Measurements from ENCODE around the gene CAST. TPM values are rescaled to one million over a fixed set of nuclear protein-coding genes. Genes with fewer than 3 reads are reported as not detected.

CAST gene
- total and polyA plus RNA-seq, 2 donors (not counting 3 experiments of a cell fraction or from before 2014, with no cell fraction given), result 33.7 to 194 TPM

DNA sequence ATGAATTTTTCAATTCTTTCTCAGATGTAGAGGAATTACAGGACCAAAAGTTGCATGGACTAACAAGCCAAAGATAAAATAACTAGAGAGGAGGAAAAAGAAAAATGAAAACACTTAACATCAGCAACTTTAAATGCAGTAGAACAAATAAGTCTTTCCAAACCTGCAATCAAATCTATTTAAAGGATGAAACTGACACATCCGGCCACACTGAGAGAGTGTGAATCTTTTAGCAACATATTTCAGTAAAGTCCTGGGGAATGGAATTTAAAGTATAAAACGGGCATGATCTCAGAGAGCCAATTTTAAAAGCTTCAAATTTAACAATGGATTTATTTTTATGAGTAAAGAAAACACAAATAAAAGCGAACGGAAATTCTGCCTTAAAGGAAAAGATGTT, 17.1 kb downstream of the CAST start:
- ChIA-PET CTCF (interaction anchor here (1.2 to 1.4 kb wide), 2 partner anchors 42 to 65 kb away, joined by 3 read pairs; no protein-coding TSS in a partner anchor), POLR2A (no interaction called here)
- no peak overlapping the region for H2AFZ ChIP-seq (ENCODE audit: low read depth, low read length)
- peaks cover 0 to 6% of the 10 kb centered on the region in 2 experiments for H3K36me3 ChIP-seq (ENCODE audit: control insufficient read depth in 2 of 2, extremely low read depth in 1 of 2, insufficient read depth in 2 of 2, low read length in 2 of 2)
- no peak overlapping the region for H3K4me3 ChIP-seq (replicated peaks in 1 of 3; ENCODE audit: insufficient read depth in 1 of 3, low read depth in 1 of 3, low read length in 3 of 3)
- BruUV-seq (replicated peaks), result no TSS peak
- no peak for TF ChIP-seq MYC (IDR thresholded peaks at IDR 0.05; ENCODE audit: low read depth, low read length)
- TF ChIP-seq POLR2A (IDR thresholded peaks at IDR 0.05; ENCODE audit: low read depth, low read length), result no peak
- no peak for TF ChIP-seq FOS (IDR thresholded peaks at IDR 0.05; ENCODE audit: borderline replicate concordance, insufficient read depth, low read length)
- no peak for TF ChIP-seq JUN (IDR thresholded peaks at IDR 0.05; ENCODE audit: borderline replicate concordance, insufficient read depth, insufficient read length, low read depth)
- TF ChIP-seq, protein P1, sequence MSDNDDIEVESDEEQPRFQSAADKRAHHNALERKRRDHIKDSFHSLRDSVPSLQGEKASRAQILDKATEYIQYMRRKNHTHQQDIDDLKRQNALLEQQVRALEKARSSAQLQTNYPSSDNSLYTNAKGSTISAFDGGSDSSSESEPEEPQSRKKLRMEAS (IDR thresholded peaks at IDR 0.05; ENCODE audit: insufficient read depth, insufficient read length), result no peak
- H3K27me3 ChIP-seq (ENCODE audit: control insufficient read depth in 2 of 2, insufficient read depth in 2 of 2, low read length in 2 of 2), result no peaks in the 10 kb centered on the region
- H3K4me2 ChIP-seq (ENCODE audit: insufficient read depth, low read length), result no peak overlapping the region
- peaks cover 3% of the 10 kb centered on the region for H4K20me1 ChIP-seq (replicated peaks; ENCODE audit: control insufficient read depth, extremely low read depth, insufficient read depth, low read length)
- no peaks in the 10 kb centered on the region for H3K4me1 ChIP-seq (ENCODE audit: control insufficient read depth, extremely low read depth, insufficient read depth, low read length)
- intact Hi-C loops (cut with micrococcal nuclease), result no loop called here
- H3K9me1 ChIP-seq (replicated peaks; ENCODE audit: control insufficient read depth, extremely low read depth, insufficient read depth, low read length), result no peaks in the 10 kb centered on the region
- no peak overlapping the region for H3K27ac ChIP-seq (ENCODE audit: insufficient read depth, low read depth, low read length)
- FAIRE-seq, result no peak
- no peak for DNase-seq (ENCODE audit: low read depth, low spot score)
- H3K9me3 ChIP-seq (replicated peaks; ENCODE audit: control insufficient read depth, insufficient read depth, low read length), result no peaks in the 10 kb centered on the region
- H3K79me2 ChIP-seq (ENCODE audit: control insufficient read depth, insufficient read depth, low read length), result peaks cover 17% of the 10 kb centered on the region
- H3K9ac ChIP-seq (replicated peaks; ENCODE audit: extremely low read depth, insufficient read depth, low read length), result no peak overlapping the region
- dilution Hi-C loops (cut with MboI; ENCODE audit: extremely low pct_ligation_motif_present, low sequenced_read_pairs), result no loop called here

DNA sequence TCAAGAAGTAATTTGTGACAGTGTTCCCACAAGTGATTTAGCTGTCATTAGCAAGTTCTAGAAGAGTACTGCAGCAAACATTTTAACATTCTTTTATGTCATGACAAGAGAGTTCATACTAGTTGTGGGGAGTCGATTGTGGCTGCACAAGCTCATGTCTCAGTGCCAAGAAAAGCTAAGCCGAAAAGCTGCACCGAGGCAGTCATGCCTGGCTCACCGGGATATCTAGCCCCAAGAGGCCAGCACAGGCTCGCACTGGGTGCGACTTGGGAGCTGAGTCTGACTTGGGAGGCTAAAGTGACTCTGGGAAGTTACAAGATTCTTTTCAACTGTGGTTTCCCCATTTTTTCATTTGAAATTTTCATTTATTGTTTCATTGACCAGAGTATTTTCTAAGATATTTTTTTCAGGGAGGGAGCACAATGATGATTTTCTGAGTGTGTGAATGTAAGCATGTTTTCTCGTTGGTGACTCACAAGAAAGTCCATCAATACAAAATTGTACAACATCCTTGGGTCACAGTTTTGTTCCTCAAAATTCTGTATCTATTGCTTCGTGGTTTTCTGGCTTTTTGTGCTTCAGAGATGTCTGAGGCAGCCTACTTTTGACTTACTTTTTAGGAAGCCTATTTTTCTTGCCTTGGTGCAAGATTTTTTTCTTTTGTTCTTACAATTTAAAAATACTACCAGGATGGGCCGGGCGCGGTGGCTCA, 18.7 kb downstream of the CAST start:
- no TSS peak for BruUV-seq (replicated peaks)
- peaks cover 0 to 5% of the 10 kb centered on the region in 2 experiments for H3K36me3 ChIP-seq (ENCODE audit: control insufficient read depth in 2 of 2, extremely low read depth in 1 of 2, insufficient read depth in 2 of 2, low read length in 2 of 2)
- no peak for TF ChIP-seq FOS (IDR thresholded peaks at IDR 0.05; ENCODE audit: borderline replicate concordance, insufficient read depth, low read length)
- TF ChIP-seq POLR2AphosphoS5 (IDR thresholded peaks at IDR 0.05; ENCODE audit: insufficient read depth, low read depth, low read length), result no peak
- TF ChIP-seq POLR2A (IDR thresholded peaks at IDR 0.05; ENCODE audit: low read depth, low read length), result no peak
- TF ChIP-seq, protein P1 (IDR thresholded peaks at IDR 0.05; ENCODE audit: insufficient read depth, insufficient read length), result no peak
- no peak for TF ChIP-seq JUN (IDR thresholded peaks at IDR 0.05; ENCODE audit: borderline replicate concordance, insufficient read depth, insufficient read length, low read depth)
- no peak for TF ChIP-seq GATA2 (IDR thresholded peaks at IDR 0.05; ENCODE audit: insufficient read depth, insufficient read length, low read depth, low read length)
- TF ChIP-seq, protein P2, sequence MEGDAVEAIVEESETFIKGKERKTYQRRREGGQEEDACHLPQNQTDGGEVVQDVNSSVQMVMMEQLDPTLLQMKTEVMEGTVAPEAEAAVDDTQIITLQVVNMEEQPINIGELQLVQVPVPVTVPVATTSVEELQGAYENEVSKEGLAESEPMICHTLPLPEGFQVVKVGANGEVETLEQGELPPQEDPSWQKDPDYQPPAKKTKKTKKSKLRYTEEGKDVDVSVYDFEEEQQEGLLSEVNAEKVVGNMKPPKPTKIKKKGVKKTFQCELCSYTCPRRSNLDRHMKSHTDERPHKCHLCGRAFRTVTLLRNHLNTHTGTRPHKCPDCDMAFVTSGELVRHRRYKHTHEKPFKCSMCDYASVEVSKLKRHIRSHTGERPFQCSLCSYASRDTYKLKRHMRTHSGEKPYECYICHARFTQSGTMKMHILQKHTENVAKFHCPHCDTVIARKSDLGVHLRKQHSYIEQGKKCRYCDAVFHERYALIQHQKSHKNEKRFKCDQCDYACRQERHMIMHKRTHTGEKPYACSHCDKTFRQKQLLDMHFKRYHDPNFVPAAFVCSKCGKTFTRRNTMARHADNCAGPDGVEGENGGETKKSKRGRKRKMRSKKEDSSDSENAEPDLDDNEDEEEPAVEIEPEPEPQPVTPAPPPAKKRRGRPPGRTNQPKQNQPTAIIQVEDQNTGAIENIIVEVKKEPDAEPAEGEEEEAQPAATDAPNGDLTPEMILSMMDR (IDR thresholded peaks at IDR 0.05; ENCODE audit: extremely low read depth in 1 of 2, insufficient read depth in 1 of 2, low read depth in 1 of 2, low read length in 2 of 2), result no peak
- TF ChIP-seq EZH2 (IDR thresholded peaks at IDR 0.05; ENCODE audit: borderline replicate concordance, low read depth, low read length, severe bottlenecking), result no peak
- TF ChIP-seq MYC (IDR thresholded peaks at IDR 0.05; ENCODE audit: low read depth, low read length), result no peak
- no peaks in the 10 kb centered on the region for H3K27me3 ChIP-seq (ENCODE audit: control insufficient read depth in 2 of 2, insufficient read depth in 2 of 2, low read length in 2 of 2)
- no peak overlapping the region for H3K9ac ChIP-seq (replicated peaks; ENCODE audit: extremely low read depth, insufficient read depth, low read length)
- H3K4me3 ChIP-seq (replicated peaks in 1 of 3; ENCODE audit: insufficient read depth in 1 of 3, low read depth in 1 of 3, low read length in 3 of 3), result no peak overlapping the region
- peaks cover 3% of the 10 kb centered on the region for H4K20me1 ChIP-seq (replicated peaks; ENCODE audit: control insufficient read depth, extremely low read depth, insufficient read depth, low read length)
- FAIRE-seq (no peak), DNase-seq (ENCODE audit: low read depth, low spot score) (no peak)
- ChIA-PET POLR2A (no interaction called here), CTCF (interaction anchor here (0.7 kb wide), 1 partner anchor 67 kb away, joined by 3 read pairs; no protein-coding TSS in a partner anchor)
- intact Hi-C loops (cut with micrococcal nuclease), result no loop called here
- peaks cover 11% of the 10 kb centered on the region for H3K79me2 ChIP-seq (ENCODE audit: control insufficient read depth, insufficient read depth, low read length)
- dilution Hi-C loops (cut with MboI; ENCODE audit: extremely low pct_ligation_motif_present, low sequenced_read_pairs), result no loop called here
- no peak overlapping the region for H3K27ac ChIP-seq (ENCODE audit: insufficient read depth, low read depth, low read length)
- H3K9me3 ChIP-seq (replicated peaks; ENCODE audit: control insufficient read depth, insufficient read depth, low read length), result no peaks in the 10 kb centered on the region
- no peak overlapping the region for H2AFZ ChIP-seq (ENCODE audit: low read depth, low read length)
- no peaks in the 10 kb centered on the region for H3K4me1 ChIP-seq (ENCODE audit: control insufficient read depth, extremely low read depth, insufficient read depth, low read length)
- H3K4me2 ChIP-seq (ENCODE audit: insufficient read depth, low read length), result no peak overlapping the region
- H3K9me1 ChIP-seq (replicated peaks; ENCODE audit: control insufficient read depth, extremely low read depth, insufficient read depth, low read length), result no peaks in the 10 kb centered on the region

Data from endothelial cell of umbilical vein (primary cell).